T-cell (primary cell): ENCODE results near the gene GSX2. TPM values are rescaled to one million over a fixed set of nuclear protein-coding genes. Genes with fewer than 3 reads are reported as not detected.
A peak's percentile ranks its signal among the peaks of the same experiment; 100 is the strongest.

Experiments used
- ATAC-seq, 4 experiments: fragments of 200-7000 bp in 3 of 4; fragments of 150-1000 bp in 1 of 4; cut with Tn5 transposase; replicated peaks in 1 of 4; 1 replicate in 3 of 4; 2 replicates in 1 of 4; pipeline ENCODE4 v1.10.0; 2021; ENCODE audit warnings: moderate library complexity in 3 of 4, mild to moderate bottlenecking in 2 of 4, moderate number of reproducible peaks in 1 of 4
- CTCF ChIA-PET, 2 donors: fragments of 300-600 bp; sonication (Branson Sonifier 250); formaldehyde crosslinking; loops; one replicate each; lab custom pipeline; 2022; ENCODE audit warnings: antibody characterized with exemption in 2 of 2; lab: Charles Lee
- POLR2A ChIA-PET, 2 donors: fragments of 300-600 bp; sonication (Branson Sonifier 250); formaldehyde crosslinking; loops; one replicate each; lab custom pipeline; 2022; ENCODE audit warnings: antibody characterized with exemption in 2 of 2; lab: Charles Lee
- DNase-seq, 35 experiments: peaks; one replicate each; pipeline versions ENCODE4 v3.0.0 to v3.0.0-alpha.2; 2013 to 2023
- H3K27ac ChIP-seq: one replicate; pipeline ENCODE4 v1.5.1; 2013; ENCODE audit warnings: low read length
- H3K27me3 ChIP-seq, 2 experiments: replicated peaks in 1 of 2; 1 replicate in 1 of 2; 2 replicates in 1 of 2; pipeline versions ENCODE4 v1.6.1 to v1.7.0; 2013; ENCODE audit warnings: low read length in 1 of 2, mixed read lengths in 1 of 2; ENCODE audit not compliant: control insufficient read depth in 2 of 2, insufficient read depth in 2 of 2; ENCODE audit errors: extremely low read depth in 1 of 2
- H3K36me3 ChIP-seq, 2 donors: 1 replicate in 1 of 2; 2 replicates in 1 of 2; pipeline versions ENCODE4 v1.6.1 to v1.7.0; 2013; ENCODE audit warnings: low read length in 1 of 2; ENCODE audit not compliant: control insufficient read depth in 2 of 2, insufficient read depth in 1 of 2; ENCODE audit errors: extremely low read depth in 1 of 2
- H3K4me1 ChIP-seq, 2 experiments: 1 replicate in 1 of 2; 2 replicates in 1 of 2; pipeline versions ENCODE4 v1.6.1 to v1.7.0; 2013; ENCODE audit warnings: low read length in 2 of 2, mixed read lengths in 1 of 2; ENCODE audit not compliant: insufficient read depth in 2 of 2, control insufficient read depth in 1 of 2; ENCODE audit errors: extremely low read depth in 1 of 2
- H3K4me3 ChIP-seq, 2 donors: 1 replicate in 1 of 2; 2 replicates in 1 of 2; pipeline versions ENCODE4 v1.5.1 to v1.7.0; 2013; ENCODE audit warnings: mild to moderate bottlenecking in 2 of 2, low read length in 1 of 2, moderate library complexity in 1 of 2; ENCODE audit not compliant: control insufficient read depth in 1 of 2; ENCODE audit errors: extremely low read depth in 1 of 2
- H3K9me3 ChIP-seq: 2 replicates; pipeline ENCODE4 v1.7.0; 2013
- H3K27ac Mint-ChIP-seq, 2 donors: one replicate each; pipeline ENCODE4 v1.8.0; 2020 to 2021; ENCODE audit warnings: mild to moderate bottlenecking in 2 of 2, mixed read lengths in 2 of 2
- H3K27me3 Mint-ChIP-seq, 2 donors: one replicate each; pipeline ENCODE4 v1.8.0; 2021 to 2022; ENCODE audit warnings: mixed read lengths in 2 of 2
- H3K36me3 Mint-ChIP-seq: one replicate; pipeline ENCODE4 v1.8.0; 2021; ENCODE audit warnings: mixed read lengths
- H3K4me1 Mint-ChIP-seq, 3 donors: one replicate each; pipeline ENCODE4 v1.8.0; 2020 to 2022; ENCODE audit warnings: mixed read lengths in 3 of 3, mild to moderate bottlenecking in 1 of 3
- H3K4me3 Mint-ChIP-seq, 3 donors: one replicate each; pipeline ENCODE4 v1.8.0; 2020 to 2022; ENCODE audit warnings: mild to moderate bottlenecking in 3 of 3, mixed read lengths in 3 of 3, moderate library complexity in 3 of 3
- H3K9me3 Mint-ChIP-seq, 3 donors: one replicate each; pipeline ENCODE4 v1.8.0; 2020 to 2022; ENCODE audit warnings: mixed read lengths in 3 of 3
- WGBS: methylation state at CpG from one replicate; pipeline ENCODE4 v1.1.5; 2013; ENCODE audit warnings: missing lambda C conversion rate; ENCODE audit not compliant: insufficient coverage; 5-methylcytosine and 5-hydroxymethylcytosine counted together
- total RNA-seq, 35 experiments: library from RNA in 6 of 35; stranded (reverse) in 6 of 35; fragments of 120-200 nt in 1 of 35; gene quantifications; one replicate each; pipeline versions ENCODE4 v1.2.1 to v1.2.4 and lab custom pipeline; 2013 to 2026

GSX2 gene
- total RNA-seq, 5 donors from 2014 or later (not counting 1 experiment from before 2014, with no cell fraction given): not detected

GRCh38 chr4:54092405-54093323 lies 7.3 kb upstream of the GSX2 start:
- Mint-ChIP-seq H3K27me3 (peaks cover 58 to 61% of the 10 kb centered on the region in 2 donors), H3K4me1 (peaks cover 23 to 40% (median 32%) of the 10 kb centered on the region in 3 donors), H3K36me3 (no peaks in the 10 kb centered on the region), H3K9me3 (no peaks in the 10 kb centered on the region), H3K4me3 (peak overlapping the region; percentile 83 to 88 (median 86)), H3K27ac (peak overlapping the region in 1 of 2 donors; percentile 37)
- no peaks in the 10 kb centered on the region for H3K9me3 ChIP-seq
- no peak overlapping the region for H3K27ac ChIP-seq
- ChIA-PET CTCF (interaction anchor here in 1 of 2 donors (0.6 kb wide), 1 partner anchor 15 kb away, joined by 8 read pairs; no protein-coding TSS in a partner anchor), POLR2A (interaction anchor here (0.6 to 0.7 kb wide), 2 partner anchors 29 to 1241 kb away, joined by 3 read pairs; no protein-coding TSS in a partner anchor)
- ATAC-seq (no peak), DNase-seq (no peak)
- peak overlapping the region; percentile 56 to 83 for H3K4me3 ChIP-seq
- H3K36me3 ChIP-seq: no peaks in the 10 kb centered on the region
- peaks cover 25 to 54% of the 10 kb centered on the region in 2 experiments for H3K27me3 ChIP-seq
- WGBS: 43% methylated on average over 8 of the region's 13 CpGs
- H3K4me1 ChIP-seq: peaks cover 13 to 30% of the 10 kb centered on the region in 2 experiments

- Histone ChIP-seq H3K36me3 (no peaks in the 10 kb centered on the region), H3K4me1 (peaks cover 13 to 30% of the 10 kb centered on the region in 2 experiments), H3K27me3 (peaks cover 28 to 59% of the 10 kb centered on the region in 2 experiments), H3K4me3 (peak overlapping the region in 1 of 2 donors; percentile 55), H3K27ac (no peak overlapping the region), H3K9me3 (no peaks in the 10 kb centered on the region)
- peak in 10 of 35 experiments; percentile 13 to 54 (median 33) for DNase-seq
- H3K4me3 Mint-ChIP-seq: peak overlapping the region in 2 of 3 donors; percentile 14 to 86
- H3K27me3 Mint-ChIP-seq: peaks cover 67 to 69% of the 10 kb centered on the region in 2 donors
- H3K36me3 Mint-ChIP-seq: no peaks in the 10 kb centered on the region
- POLR2A ChIA-PET: no interaction called here
- CTCF ChIA-PET: interaction anchor here in 1 of 2 donors (0.6 kb wide), 1 partner anchor 14 kb away, joined by 8 read pairs; no protein-coding TSS in a partner anchor
- 23% methylated on average over 28 of the region's 37 CpGs for WGBS
- H3K9me3 Mint-ChIP-seq: no peaks in the 10 kb centered on the region
- peaks cover 27 to 44% (median 38%) of the 10 kb centered on the region in 3 donors for H3K4me1 Mint-ChIP-seq
- H3K27ac Mint-ChIP-seq: peak overlapping the region in 1 of 2 donors; percentile 37
- peak in 1 of 4 experiments; percentile 37 for ATAC-seq
Measured at GRCh38 chr4:54093324-54094240, 6.4 kb upstream of the GSX2 start.

GRCh38 chr4:54094451-54094850 lies 5.5 kb upstream of the GSX2 start:
- WGBS: no CpG with 5 or more reads among the region's 6 CpGs
- Histone ChIP-seq H3K4me3 (no peak overlapping the region), H3K9me3 (no peaks in the 10 kb centered on the region), H3K27ac (no peak overlapping the region), H3K4me1 (peaks cover 19 to 39% of the 10 kb centered on the region in 2 experiments), H3K27me3 (peaks cover 35 to 68% of the 10 kb centered on the region in 2 experiments), H3K36me3 (no peaks in the 10 kb centered on the region)
- H3K27me3 Mint-ChIP-seq: peaks cover 75 to 76% of the 10 kb centered on the region in 2 donors
- ATAC-seq: no peak
- CTCF ChIA-PET: interaction anchor here (0.6 kb wide), 2 partner anchors 13 to 35 kb away, joined by 4 to 5 read pairs; no protein-coding TSS in a partner anchor
- peaks cover 36 to 53% (median 47%) of the 10 kb centered on the region in 3 donors for H3K4me1 Mint-ChIP-seq
- H3K4me3 Mint-ChIP-seq: no peak overlapping the region
- POLR2A ChIA-PET: no interaction called here
- no peak overlapping the region for H3K27ac Mint-ChIP-seq
- no peaks in the 10 kb centered on the region for H3K36me3 Mint-ChIP-seq
- H3K9me3 Mint-ChIP-seq: no peaks in the 10 kb centered on the region
- DNase-seq: no peak

- H3K4me1 Mint-ChIP-seq: peaks cover 42 to 56% (median 52%) of the 10 kb centered on the region in 3 donors
- peaks cover 77 to 82% of the 10 kb centered on the region in 2 donors for H3K27me3 Mint-ChIP-seq
- Histone ChIP-seq H3K9me3 (no peaks in the 10 kb centered on the region), H3K4me1 (peaks cover 24 to 47% of the 10 kb centered on the region in 2 experiments), H3K36me3 (no peaks in the 10 kb centered on the region), H3K27me3 (peaks cover 37 to 76% of the 10 kb centered on the region in 2 experiments), H3K27ac (no peak overlapping the region), H3K4me3 (no peak overlapping the region)
- H3K9me3 Mint-ChIP-seq: no peaks in the 10 kb centered on the region
- H3K4me3 Mint-ChIP-seq: no peak overlapping the region
- CTCF ChIA-PET: interaction anchor here in 1 of 2 donors (0.6 kb wide), 1 partner anchor 36 kb away, joined by 4 read pairs; no protein-coding TSS in a partner anchor
- H3K27ac Mint-ChIP-seq: no peak overlapping the region
- DNase-seq: no peak
- H3K36me3 Mint-ChIP-seq: no peaks in the 10 kb centered on the region
- ATAC-seq: no peak
- 24% methylated on average over 16 of the region's 19 CpGs for WGBS
- POLR2A ChIA-PET: no interaction called here
Measured at GRCh38 chr4:54095110-54095825, 4.7 kb upstream of the GSX2 start.

- peaks cover 25 to 52% of the 10 kb centered on the region in 2 experiments for H3K4me1 ChIP-seq
- CTCF ChIA-PET: interaction anchor here in 1 of 2 donors (0.5 kb wide), 1 partner anchor 103 kb away, joined by 3 read pairs; no protein-coding TSS in a partner anchor
- H3K9me3 Mint-ChIP-seq: no peaks in the 10 kb centered on the region
- no peaks in the 10 kb centered on the region for H3K9me3 ChIP-seq
- H3K27me3 ChIP-seq: peaks cover 43 to 81% of the 10 kb centered on the region in 2 experiments
- H3K4me3 ChIP-seq: no peak overlapping the region
- H3K36me3 Mint-ChIP-seq: no peaks in the 10 kb centered on the region
- no peak overlapping the region for H3K27ac Mint-ChIP-seq
- no peak overlapping the region for H3K27ac ChIP-seq
- 35% methylated on average over 8 of the region's 13 CpGs for WGBS
- H3K27me3 Mint-ChIP-seq: peaks cover 79 to 88% of the 10 kb centered on the region in 2 donors
- no peak for ATAC-seq
- H3K36me3 ChIP-seq: no peaks in the 10 kb centered on the region
- POLR2A ChIA-PET: interaction anchor here in 1 of 2 donors (0.8 kb wide), 1 partner anchor 97 kb away, joined by 9 read pairs; no protein-coding TSS in a partner anchor
- peaks cover 46 to 55% (median 52%) of the 10 kb centered on the region in 3 donors for H3K4me1 Mint-ChIP-seq
- H3K4me3 Mint-ChIP-seq: no peak overlapping the region
- no peak for DNase-seq
Measured at GRCh38 chr4:54096295-54096962, 3.5 kb upstream of the GSX2 start.
